ENCODE data around the gene DUSP22. TPM values are rescaled to one million over a fixed set of nuclear protein-coding genes. Genes with fewer than 3 reads are reported as not detected.

Gene DUSP22
- total RNA-seq, 1 experiment from 2014 or later = 19.2 TPM

- ChIA-PET POLR2A (no interaction called here), RAD21 (ENCODE audit: low non-redundant PET in 1 of 2, low total read pairs in 2 of 2, uncharacterized antibody in 2 of 2, unreplicated experiment in 2 of 2) (no interaction called here), CTCF (no interaction called here)
- no peaks in the 10 kb centered on the region for H3K79me2 ChIP-seq (ENCODE audit: insufficient read depth, low read length)
- H3K27ac ChIP-seq (ENCODE audit: low read depth, low read length) = no peak overlapping the region
- intact Hi-C loops (cut with micrococcal nuclease) = no loop called here
- DNase-seq (ENCODE audit: low read depth, low spot score) (no peak), ATAC-seq (no peak)
- H2AFZ ChIP-seq (ENCODE audit: low read depth, low read length, poor library complexity, severe bottlenecking) = no peak overlapping the region
- no peaks in the 10 kb centered on the region for H4K20me1 ChIP-seq (ENCODE audit: insufficient read depth)
- no TSS peak for BruUV-seq (replicated peaks)
- no peak overlapping the region for H3K4me3 ChIP-seq (replicated peaks in 1 of 2; ENCODE audit: low read depth in 1 of 2, low read length in 2 of 2)
- no peaks in the 10 kb centered on the region for H3K4me1 ChIP-seq (ENCODE audit: control insufficient read depth in 1 of 2, insufficient read depth in 2 of 2, low read length in 2 of 2)
- H3K9ac ChIP-seq (ENCODE audit: low read length) = no peak overlapping the region
- H3K9me3 ChIP-seq (ENCODE audit: control insufficient read depth in 1 of 2, insufficient read depth in 1 of 2, low read depth in 1 of 2, low read length in 2 of 2) = no peaks in the 10 kb centered on the region; a peak in 1 of 4 replicates
- H3K27me3 ChIP-seq (ENCODE audit: insufficient read depth, low read length) = no peaks in the 10 kb centered on the region
- H3K36me3 ChIP-seq (ENCODE audit: control insufficient read depth in 1 of 2, insufficient read depth in 2 of 2, low read length in 2 of 2) = no peaks in the 10 kb centered on the region
- no peak overlapping the region for H3K4me2 ChIP-seq (ENCODE audit: low read length)
- TF ChIP-seq RAD21 (IDR thresholded peaks at IDR 0.05; ENCODE audit: low read depth) (no peak), POLR2A (IDR thresholded peaks at IDR 0.05; ENCODE audit: borderline replicate concordance, extremely low read depth, insufficient read depth, insufficient read length) (no peak), SIN3A (IDR thresholded peaks at IDR 0.05; ENCODE audit: low read depth) (no peak), CBX3 (IDR thresholded peaks at IDR 0.05; ENCODE audit: low read depth) (no peak), CTCF (IDR thresholded peaks at IDR 0.05 in 2 of 3, conservative IDR thresholded peaks at IDR 0.05 in 1 of 3; ENCODE audit: borderline replicate concordance in 1 of 3, insufficient read depth in 1 of 3, low read depth in 2 of 3, low read length in 2 of 3) (no peak), SP1 (IDR thresholded peaks at IDR 0.05; ENCODE audit: low read depth) (no peak), EGR1 (IDR thresholded peaks at IDR 0.05; ENCODE audit: low read depth) (no peak), SRF (IDR thresholded peaks at IDR 0.05; ENCODE audit: low read depth) (no peak), REST (IDR thresholded peaks at IDR 0.05; ENCODE audit: low read depth) (no peak), ZNF274 (IDR thresholded peaks at IDR 0.05; ENCODE audit: low read depth, low read length) (no peak)
- no peaks in the 10 kb centered on the region for H3K9me2 ChIP-seq (ENCODE audit: insufficient read depth)
Observed at GRCh38 chr6:315921-316752, 23.9 kb downstream of the DUSP22 start.
